GM19239 (cell line): ENCODE results near the gene ZNF571.

Experiments
- DNase-seq: peaks from one replicate; pipeline ENCODE4 v3.0.0; 2011; ENCODE audit warnings: low spot score; ENCODE audit not compliant: insufficient read length
- FAIRE-seq: peaks from 2 replicates; lab custom pipeline; 2011; peaks lifted over from hg19 to GRCh38; lab: Jason Lieb, UNC

ZNF571 gene

DNA sequence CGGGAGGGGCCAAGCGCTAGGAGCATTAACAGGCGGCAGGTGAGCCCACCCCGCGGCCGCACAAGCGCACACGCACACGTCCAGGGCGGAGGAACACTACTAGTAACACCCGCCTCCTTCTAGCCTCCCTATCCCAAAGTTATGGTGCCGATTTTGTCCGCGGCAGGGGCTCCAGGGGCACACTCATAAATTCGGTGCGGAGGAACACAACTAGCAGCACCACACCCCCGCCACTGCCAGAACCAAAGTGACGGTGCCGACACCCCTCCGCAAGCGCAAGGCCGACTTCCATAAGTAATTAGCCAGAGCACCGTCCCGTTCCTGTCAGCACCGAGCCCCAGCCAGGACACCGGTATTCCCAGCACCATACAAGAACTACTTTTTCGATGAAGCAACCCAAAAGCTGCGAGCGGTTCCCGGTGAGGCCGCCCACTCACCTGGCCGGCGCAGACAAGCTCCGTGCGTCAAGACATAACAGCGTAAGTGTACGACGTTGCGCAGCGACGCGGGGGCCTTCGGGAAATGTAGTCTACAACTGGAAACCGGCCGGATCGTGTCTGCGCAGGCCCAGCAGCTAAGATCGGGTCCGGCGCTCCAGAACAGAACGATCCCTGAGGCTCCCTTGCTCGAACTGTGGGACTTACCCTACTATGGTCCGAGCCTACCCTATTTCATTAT lies at the start of gene ZNF571, which contains the start of gene ZNF540:
ZNF571 (minus strand) TSS at position 489 of the 678 bp plus-strand sequence. CDS start 8,116 bp downstream, outside the sequence.
ZNF540 (plus strand) TSS at position 573 of the 678 bp plus-strand sequence. CDS start 3,572 bp downstream, outside the sequence.
- peak; percentile 92 for FAIRE-seq
- DNase-seq, result peak; percentile 52

DNA sequence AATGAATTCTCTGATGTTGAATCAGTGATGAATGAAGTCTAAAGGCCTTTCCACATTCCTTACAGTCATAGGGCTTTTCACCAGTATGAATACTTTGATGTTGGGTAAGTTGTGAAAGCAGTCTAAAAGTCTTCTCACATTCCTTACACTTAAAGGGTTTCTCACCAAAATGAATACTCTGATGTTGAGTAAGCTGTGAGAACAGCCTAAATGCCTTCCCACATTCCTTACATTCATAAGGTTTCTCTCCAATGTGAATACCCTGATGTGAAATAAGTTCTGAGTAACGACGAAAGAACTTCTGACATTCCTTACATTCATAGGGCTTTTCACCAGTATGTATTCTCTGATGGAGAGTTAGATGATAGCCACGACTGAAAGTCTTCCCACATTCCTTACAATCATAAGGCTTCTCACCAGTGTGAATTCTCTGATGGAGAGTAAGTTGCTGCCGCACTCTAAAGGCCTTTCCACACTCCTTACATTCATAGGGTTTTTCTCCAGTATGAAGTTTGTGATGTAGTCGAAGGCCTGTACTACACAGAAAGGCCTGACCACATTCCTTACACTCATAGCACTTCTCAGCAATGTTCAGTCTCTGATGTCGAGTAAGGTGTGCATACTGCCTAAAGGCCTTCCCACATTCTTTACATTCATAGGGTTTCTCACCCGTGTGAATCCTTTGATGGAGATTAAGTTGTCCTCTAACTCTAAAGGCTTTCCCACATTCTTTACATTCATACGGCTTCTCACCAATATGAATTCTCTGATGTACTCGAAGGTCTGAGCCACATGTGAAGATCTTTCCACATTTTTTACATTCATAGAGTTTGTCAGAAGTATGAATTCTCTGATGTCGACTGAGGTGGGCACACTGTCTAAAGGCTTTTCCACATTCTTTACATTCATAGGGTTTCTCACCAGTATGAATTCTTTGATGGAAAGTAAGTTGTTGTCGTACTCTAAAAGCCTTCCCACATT lies 40.8 kb upstream of the ZNF571 start:
- FAIRE-seq (no peak), DNase-seq (no peak)

DNA sequence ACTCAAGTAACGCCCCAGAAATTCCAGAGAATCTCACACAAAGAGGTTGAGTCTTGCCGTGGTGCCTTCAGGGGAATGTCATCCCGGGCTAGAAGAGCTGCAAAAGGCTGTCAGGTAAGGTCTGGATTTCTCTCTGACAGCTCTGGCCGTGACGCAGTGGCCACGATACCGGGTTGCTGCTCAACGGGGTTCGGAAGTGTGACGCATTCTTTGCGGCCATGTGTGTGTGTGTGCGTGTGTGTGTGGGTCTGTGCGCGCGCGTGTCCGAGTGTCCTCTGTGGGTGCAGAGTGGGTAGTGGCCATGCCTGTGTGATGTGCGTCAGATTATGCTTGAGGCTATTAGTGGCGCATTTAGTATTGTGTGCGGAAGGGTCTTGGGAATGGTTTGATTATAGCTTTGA lies 390 bp upstream of the ZNF571 start:
- DNase-seq, result no peak
- no peak for FAIRE-seq

DNA sequence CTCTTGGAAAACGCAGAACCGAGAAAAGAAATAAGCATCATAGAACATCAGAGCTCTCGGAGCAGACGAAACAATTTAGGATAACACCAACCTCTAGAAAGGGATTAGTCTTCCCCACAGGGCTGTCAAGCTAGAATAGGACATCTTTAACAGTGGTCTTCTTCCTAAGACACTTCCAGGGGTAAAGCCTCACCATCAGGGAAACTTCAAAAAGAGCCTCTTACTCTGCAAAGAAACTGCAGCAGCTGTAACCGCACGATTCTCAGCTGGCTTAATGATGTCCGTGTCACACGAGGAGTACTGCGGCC lies 642 bp downstream of the ZNF571 start:
- FAIRE-seq (no peak), DNase-seq (no peak)

DNA sequence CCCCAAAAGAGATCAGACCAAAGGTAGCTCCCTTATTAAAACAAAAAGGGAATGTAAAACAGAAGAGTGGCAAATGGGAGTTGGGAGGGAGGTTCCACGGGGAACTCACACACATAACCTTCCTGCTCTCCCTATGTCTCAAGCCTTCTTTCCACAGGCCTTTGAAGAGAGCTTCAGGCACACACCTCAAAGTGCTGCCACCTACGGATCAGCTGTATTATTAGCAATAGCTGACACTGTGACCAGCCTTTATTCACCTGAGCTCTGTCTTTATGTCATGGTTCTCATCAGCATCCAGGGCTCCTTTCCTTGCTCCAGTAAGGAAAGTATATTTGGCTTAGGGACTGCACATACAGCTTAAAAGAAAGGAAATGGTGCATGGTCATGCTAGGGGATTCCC lies 11.3 kb downstream of the ZNF571 start:
- no peak for DNase-seq
- no peak for FAIRE-seq

DNA sequence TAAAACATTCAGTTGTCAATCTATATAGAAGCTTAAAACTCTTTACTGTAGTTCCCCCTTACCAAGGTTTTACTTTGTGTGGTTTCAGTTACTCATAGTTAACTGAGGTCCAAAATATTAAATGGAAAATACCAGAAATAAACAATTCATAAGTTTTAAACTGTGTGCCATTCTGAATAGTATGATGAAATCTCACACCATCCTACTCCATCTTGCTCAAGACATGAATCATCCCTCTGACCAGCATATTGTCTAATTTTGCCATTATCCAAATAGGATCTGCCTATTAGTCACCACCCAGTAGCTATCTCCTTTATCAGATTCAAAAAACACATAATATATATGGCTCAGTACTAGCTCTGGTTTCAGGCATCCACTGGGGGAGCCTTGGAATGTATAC lies 22.4 kb downstream of the ZNF571 start:
- DNase-seq (no peak), FAIRE-seq (no peak)

DNA sequence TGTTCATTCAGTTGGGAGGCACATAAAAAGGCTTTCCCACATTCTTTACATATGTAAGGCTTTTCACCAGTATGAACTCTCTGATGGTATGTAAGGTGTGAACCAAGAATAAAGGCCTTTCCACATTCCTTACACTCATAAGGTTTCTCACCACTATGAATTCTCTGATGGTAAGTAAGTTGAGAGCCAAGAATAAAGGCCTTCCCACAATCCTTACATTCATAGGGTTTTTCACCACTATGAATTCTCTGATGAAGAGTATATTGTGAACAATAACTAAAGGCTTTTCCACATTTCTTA lies 29.3 kb downstream of the ZNF571 start:
- DNase-seq (no peak), FAIRE-seq (no peak)

DNA sequence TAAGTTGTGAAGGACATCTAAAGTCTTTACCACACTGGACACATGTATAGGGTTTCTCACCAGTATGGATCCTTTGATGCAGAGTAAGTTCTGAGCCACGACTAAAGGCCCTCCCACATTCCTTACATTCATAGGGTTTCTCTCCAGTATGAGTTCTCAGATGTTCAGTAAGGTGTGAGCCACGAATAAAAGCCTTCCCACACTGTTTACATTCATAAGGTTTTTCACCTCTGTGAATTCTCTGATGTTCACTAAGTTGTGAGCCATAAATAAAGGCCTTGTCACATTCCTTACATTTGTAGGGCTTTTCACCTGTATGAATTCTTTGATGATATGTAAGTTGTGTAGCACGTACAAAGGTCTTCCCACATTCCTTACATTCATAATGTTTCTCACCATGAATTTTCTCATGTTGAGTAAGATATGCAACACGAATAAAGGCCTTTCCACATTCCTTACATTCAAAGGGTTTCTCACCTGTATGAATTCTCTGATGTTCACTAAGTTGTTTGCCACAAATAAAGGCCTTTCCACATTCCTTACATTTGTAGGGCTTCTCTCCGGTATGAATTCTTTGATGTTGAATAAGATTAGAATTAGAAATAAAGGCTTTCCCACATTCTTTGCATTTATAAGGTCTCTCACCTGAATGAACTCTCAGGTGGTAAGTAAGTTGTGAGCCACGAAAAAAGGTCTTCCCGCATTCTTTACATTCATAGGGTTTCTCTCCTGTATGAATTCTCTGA lies 29.8 kb downstream of the ZNF571 start:
- no peak for FAIRE-seq

DNA sequence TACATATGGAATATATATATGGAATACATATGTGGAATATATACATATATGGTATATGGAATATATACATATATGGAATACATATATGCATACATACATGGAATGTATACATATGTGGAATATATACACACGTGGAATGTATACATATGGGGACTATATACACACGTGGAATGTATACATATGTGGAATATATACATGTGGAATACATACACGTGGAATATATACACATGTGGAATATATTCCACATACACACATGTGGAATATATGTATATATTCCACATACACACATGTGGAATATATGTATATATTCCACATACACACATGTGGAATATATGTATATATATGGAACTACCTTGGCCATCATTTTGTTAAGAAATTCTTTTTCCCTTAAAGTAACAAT lies 31.1 kb downstream of the ZNF571 start:
- DNase-seq (no peak), FAIRE-seq (no peak)

More for the DNA sequence above, 29.8 kb downstream of the ZNF571 start:
- DNase-seq, result no peak

DNA sequence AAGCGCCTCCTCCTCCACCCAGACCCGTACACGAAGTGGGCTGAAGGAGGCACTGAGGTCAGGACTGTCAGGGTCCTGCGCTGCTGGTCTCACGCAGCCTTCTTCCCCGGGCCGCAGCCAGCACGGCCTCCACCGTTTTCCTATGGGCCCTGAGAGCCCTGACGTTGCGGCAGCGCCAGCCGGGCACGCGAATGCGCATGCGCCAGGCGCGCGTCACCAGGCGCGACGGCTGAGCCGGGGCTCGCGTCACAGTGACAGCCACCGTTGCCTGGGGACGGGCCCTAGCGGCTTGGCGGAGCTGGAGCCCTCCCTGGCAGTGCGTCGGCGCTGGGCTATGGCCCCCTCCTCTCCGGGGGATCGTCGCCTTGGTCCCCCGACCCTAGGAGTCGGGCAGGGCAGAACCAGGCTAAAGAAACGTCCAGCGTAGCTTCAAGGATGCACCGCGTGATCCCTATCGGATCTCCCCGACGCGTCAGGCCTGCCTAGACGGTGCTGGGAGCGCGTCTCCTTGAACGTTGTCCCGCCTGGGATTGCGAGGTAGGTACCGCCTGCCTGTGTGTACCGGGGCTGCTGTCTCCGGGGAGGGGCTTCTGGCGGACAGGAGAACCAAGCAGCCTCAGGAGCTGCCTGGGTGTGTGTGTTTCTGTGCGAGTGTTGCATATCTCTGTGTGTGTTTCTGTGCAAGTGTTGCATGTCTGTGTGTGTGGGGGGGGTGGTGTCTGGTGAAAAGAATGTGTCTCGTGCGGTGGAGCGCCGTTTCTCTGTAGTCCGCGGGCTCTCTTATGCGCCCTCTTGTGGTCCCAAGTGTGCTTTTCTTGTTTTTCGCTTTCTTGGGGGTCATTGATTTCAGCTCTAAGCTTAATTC lies 43.2 kb downstream of the ZNF571 start:
- FAIRE-seq (no peak), DNase-seq (no peak)

DNA sequence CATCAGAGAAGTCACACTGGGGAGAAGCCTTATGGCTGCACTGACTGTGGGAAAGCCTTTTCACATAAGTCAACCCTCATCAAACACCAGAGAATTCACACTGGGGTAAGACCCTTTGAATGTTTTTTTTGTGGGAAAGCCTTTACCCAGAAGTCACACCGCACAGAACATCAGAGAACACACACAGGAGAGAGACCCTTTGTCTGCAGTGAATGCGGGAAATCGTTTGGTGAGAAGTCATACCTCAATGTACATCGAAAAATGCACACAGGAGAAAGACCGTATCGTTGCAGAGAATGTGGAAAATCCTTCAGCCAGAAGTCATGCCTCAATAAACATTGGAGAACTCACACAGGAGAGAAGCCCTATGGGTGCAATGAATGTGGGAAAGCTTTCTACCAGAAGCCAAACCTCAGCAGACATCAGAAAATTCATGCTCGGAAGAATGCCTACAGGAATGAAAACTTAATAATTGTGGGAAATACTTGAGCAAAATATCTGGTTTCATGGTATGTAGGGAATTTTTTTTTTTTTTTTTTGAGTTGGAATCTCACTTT lies 57.1 kb downstream of the ZNF571 start:
- FAIRE-seq, result no peak
- DNase-seq, result no peak

DNA sequence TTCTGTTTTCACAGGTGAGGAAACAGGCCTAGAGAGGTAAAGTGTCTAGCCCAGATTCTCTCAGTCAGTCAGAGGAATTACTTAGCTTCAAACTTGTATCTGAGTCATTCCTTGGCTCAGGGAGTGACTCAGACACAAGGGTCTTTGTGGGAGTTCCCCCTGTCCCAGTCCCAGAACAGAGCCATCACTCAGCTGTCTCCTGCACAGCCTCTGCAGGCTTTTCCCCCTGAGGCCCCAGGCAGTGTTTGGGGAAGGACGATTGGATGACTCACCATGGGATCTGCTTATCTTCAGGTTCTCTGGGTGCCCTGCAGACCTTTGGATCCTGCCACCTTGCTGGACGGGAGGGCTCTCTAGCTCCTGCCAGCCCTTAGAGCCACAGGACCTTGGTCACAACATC lies 74.7 kb downstream of the ZNF571 start:
- no peak for FAIRE-seq
- DNase-seq, result no peak
